ENCODE data around the gene ADGRG1.
"Not testable (repeated sequence)": the region's sequence is repeated elsewhere in the genome, so short reads cannot be mapped to it uniquely, and the experiment has no call there.

Gene ADGRG1

DNA sequence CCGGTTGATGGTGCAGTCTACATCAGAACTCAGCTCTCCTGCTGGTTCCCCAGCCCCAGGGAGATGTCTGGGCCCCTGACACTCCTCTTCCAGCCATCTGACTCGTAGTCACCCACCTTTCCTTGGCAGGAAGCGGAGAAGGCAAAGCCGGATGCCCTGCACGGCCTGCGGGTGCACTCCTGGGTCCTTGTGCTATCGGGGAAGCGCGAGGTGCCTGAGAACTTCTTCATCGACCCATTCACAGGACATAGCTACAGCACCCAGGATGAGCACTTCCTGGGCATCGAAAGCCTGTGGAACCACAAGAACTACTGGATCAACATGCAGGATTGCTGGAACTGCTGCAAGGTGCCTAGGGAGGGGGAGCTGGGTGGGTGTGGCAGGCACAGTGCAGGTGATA is 78.9 kb downstream of the ADGRG1 start:
- no peaks in the 10 kb centered on the region for H3K9me3 ChIP-seq
- H3K4me3 ChIP-seq, result no peak overlapping the region
- H3K27ac ChIP-seq, result no peak overlapping the region
- H3K27me3 ChIP-seq, result no peaks in the 10 kb centered on the region
- no peaks in the 10 kb centered on the region for H3K36me3 ChIP-seq
- H3K4me1 ChIP-seq, result no peaks in the 10 kb centered on the region
- TF ChIP-seq, protein P1, sequence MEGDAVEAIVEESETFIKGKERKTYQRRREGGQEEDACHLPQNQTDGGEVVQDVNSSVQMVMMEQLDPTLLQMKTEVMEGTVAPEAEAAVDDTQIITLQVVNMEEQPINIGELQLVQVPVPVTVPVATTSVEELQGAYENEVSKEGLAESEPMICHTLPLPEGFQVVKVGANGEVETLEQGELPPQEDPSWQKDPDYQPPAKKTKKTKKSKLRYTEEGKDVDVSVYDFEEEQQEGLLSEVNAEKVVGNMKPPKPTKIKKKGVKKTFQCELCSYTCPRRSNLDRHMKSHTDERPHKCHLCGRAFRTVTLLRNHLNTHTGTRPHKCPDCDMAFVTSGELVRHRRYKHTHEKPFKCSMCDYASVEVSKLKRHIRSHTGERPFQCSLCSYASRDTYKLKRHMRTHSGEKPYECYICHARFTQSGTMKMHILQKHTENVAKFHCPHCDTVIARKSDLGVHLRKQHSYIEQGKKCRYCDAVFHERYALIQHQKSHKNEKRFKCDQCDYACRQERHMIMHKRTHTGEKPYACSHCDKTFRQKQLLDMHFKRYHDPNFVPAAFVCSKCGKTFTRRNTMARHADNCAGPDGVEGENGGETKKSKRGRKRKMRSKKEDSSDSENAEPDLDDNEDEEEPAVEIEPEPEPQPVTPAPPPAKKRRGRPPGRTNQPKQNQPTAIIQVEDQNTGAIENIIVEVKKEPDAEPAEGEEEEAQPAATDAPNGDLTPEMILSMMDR (IDR thresholded peaks at IDR 0.05), result no peak
- intact Hi-C loops (cut with DNase I; ENCODE audit: low total_unique reads), result no loop called here
- no peak for DNase-seq

DNA sequence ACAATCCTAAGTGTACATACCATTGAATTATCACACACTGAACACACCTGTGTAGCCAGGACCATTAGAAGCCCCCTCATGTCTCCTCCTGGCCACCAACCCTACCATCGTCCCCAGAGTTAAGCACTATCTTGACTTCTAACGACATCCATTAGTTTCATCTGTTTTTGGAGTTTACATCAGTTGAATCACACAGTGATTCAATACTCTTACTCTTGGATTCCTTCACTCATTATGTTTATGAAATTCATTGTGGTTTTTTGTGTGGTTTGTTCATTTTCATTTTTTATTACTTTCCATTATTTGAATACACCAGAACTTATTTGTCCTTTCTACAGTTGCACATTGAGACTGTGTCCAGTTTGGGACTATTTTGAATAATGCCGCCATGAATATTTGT is 79.7 kb downstream of the ADGRG1 start:
- H3K27ac ChIP-seq, result no peak overlapping the region
- no peak overlapping the region for H3K4me3 ChIP-seq

DNA sequence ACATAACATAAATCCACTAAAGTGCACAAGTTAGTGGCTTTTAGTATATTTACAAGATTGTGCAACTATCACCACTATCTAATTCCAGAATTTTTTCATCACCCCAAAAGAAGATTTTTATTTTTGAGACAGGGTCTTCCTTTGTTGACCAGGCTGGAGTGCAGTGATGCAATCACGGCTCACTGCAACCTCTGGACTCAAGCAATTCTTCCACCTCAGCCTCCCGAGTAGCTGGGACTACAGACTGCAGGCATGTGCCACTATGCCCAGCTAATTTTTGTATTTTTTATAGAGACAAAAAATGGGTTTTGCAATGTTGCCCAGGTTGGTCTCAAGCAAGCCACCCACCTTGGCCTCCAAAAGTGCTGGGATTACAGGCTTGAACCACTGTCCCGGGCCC is 81.2 kb downstream of the ADGRG1 start:
- no peak overlapping the region for H3K4me3 ChIP-seq
- no peak overlapping the region for H3K27ac ChIP-seq
- H3K4me1 ChIP-seq, result no peaks in the 10 kb centered on the region
- TF ChIP-seq, protein P1 (IDR thresholded peaks at IDR 0.05), result no peak
- no peaks in the 10 kb centered on the region for H3K27me3 ChIP-seq
- H3K36me3 ChIP-seq, result no peaks in the 10 kb centered on the region
- intact Hi-C loops (cut with DNase I; ENCODE audit: low total_unique reads), result no loop called here
- H3K9me3 ChIP-seq, result no peaks in the 10 kb centered on the region
- no peak for DNase-seq

More for the DNA sequence above, 79.7 kb downstream of the ADGRG1 start:
- no peaks in the 10 kb centered on the region for H3K27me3 ChIP-seq
- no peaks in the 10 kb centered on the region for H3K36me3 ChIP-seq
- no peaks in the 10 kb centered on the region for H3K4me1 ChIP-seq
- TF ChIP-seq, protein P1 (IDR thresholded peaks at IDR 0.05), result no peak
- intact Hi-C loops (cut with DNase I; ENCODE audit: low total_unique reads), result no loop called here
- DNase-seq, result no peak
- H3K9me3 ChIP-seq, result no peaks in the 10 kb centered on the region

DNA sequence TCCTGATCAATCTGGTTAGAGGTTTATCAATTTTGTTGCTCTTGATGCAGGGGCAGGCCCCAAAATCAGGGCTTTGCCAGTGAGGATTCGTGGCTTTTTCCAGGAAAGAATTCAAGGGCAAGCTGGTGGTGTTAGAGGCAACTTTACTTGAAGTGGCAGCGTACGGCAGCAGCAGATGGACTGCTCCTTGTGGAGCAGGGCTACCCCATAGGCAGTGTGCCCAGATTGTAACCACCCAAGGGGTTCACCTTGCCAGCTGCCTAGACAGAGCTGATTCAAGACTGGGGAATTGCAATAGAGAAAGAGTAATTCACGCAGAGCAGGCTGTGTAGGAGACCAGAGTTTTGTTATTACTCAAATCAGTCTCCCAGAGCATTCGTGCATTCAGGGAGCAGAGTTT is 82.9 kb downstream of the ADGRG1 start:
- no peak overlapping the region for H3K4me3 ChIP-seq
- H3K36me3 ChIP-seq, result no peaks in the 10 kb centered on the region
- intact Hi-C loops (cut with DNase I; ENCODE audit: low total_unique reads), result no loop called here
- no peak for DNase-seq
- H3K9me3 ChIP-seq, result no peaks in the 10 kb centered on the region
- H3K27me3 ChIP-seq, result peaks cover 0 to 5% of the 10 kb centered on the region in 2 donors
- TF ChIP-seq, protein P1 (IDR thresholded peaks at IDR 0.05), result no peak
- H3K27ac ChIP-seq, result no peak overlapping the region
- H3K4me1 ChIP-seq, result no peaks in the 10 kb centered on the region

DNA sequence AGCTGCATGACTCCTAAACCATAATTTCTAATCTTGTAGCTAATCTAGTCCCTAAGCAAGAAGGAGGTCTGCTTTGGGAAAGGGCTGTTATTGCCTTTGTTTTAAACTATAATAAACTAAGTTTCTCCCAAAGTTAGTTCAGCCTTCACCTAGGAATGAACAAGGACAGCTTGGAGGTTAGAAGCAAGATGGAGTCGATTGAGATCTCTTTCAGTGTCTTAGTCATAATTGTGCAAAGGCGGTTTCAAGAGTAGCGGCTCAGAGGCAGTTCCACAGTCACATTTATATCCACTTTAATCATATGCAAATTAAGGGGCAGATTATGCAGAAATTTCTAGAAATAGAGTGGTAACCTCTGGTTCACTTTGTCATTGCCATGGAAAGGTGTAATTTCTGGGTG is 83.6 kb downstream of the ADGRG1 start:
- Histone ChIP-seq H3K36me3 (no peaks in the 10 kb centered on the region), H3K4me3 (no peak overlapping the region), H3K9me3 (no peaks in the 10 kb centered on the region), H3K27ac (no peak overlapping the region), H3K27me3 (peaks cover 0 to 5% of the 10 kb centered on the region in 2 donors), H3K4me1 (no peaks in the 10 kb centered on the region)
- TF ChIP-seq, protein P1 (IDR thresholded peaks at IDR 0.05), result no peak
- no peak for DNase-seq
- intact Hi-C loops (cut with DNase I; ENCODE audit: low total_unique reads), result no loop called here

DNA sequence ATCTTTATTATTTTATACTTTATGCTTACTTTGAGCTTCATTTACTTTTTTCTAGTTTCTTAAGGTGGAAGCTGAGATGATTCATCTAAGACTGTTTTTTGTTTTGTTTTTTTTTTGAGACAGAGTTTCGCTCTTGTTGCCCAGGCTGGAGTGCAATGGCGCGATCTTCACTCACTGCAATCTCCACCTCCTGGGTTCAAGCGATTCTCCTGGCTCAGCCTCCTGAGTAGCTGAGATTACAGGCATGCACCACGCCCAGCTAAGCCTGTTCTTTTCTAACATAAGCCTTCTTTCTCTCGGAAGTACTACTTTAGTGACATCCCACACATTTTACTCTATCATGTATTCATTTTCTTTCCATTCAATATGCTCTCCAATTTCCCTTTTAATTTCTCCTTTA is 84.1 kb downstream of the ADGRG1 start:
- H3K9me3 ChIP-seq; H3K27me3 ChIP-seq; intact Hi-C loops (cut with DNase I; ENCODE audit: low total_unique reads); H3K4me3 ChIP-seq; H3K27ac ChIP-seq; H3K36me3 ChIP-seq; DNase-seq; H3K4me1 ChIP-seq: not testable (repeated sequence)

All from tibial artery (tissue), 4 donors.